ENCODE results near the gene INPP5F.

DNA sequence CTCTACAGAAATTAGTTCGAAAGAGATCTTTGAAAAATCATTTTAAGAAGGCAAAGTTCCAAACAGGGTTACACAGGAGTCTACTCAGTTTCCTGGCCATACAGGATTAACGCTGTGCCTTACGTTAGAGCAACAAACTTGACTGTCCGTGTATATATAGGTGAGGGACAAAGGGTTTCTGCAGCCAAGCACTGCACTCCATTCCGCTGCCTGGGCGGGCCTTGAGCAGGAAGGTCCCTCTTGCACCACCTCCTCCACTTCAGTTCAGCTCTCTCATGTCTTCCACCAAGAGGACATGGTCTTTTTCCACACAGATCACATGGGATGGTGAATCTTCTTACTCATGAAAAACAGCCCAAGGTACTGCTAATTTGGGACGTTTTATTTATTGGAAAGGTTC, 103.6 kb downstream of the INPP5F start:
- TF ChIP-seq, protein P1, sequence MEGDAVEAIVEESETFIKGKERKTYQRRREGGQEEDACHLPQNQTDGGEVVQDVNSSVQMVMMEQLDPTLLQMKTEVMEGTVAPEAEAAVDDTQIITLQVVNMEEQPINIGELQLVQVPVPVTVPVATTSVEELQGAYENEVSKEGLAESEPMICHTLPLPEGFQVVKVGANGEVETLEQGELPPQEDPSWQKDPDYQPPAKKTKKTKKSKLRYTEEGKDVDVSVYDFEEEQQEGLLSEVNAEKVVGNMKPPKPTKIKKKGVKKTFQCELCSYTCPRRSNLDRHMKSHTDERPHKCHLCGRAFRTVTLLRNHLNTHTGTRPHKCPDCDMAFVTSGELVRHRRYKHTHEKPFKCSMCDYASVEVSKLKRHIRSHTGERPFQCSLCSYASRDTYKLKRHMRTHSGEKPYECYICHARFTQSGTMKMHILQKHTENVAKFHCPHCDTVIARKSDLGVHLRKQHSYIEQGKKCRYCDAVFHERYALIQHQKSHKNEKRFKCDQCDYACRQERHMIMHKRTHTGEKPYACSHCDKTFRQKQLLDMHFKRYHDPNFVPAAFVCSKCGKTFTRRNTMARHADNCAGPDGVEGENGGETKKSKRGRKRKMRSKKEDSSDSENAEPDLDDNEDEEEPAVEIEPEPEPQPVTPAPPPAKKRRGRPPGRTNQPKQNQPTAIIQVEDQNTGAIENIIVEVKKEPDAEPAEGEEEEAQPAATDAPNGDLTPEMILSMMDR (IDR thresholded peaks at IDR 0.05): no peak
- TF ChIP-seq POLR2A (IDR thresholded peaks at IDR 0.05): no peak
